Prostate gland (tissue), 2 donors: ENCODE data around the gene HADHA.

Experiments used
- POLR2AphosphoS5 ChIP-seq: sonication (generic); formaldehyde crosslinking; IDR thresholded peaks from one replicate; pipeline ENCODE4 v1.6.1; 2017; ENCODE audit warnings: antibody characterized with exemption
- TF ChIP-seq, protein P1 (sequence below), 4 experiments: fragments of 200-600 bp in 2 of 4; fragments of 450-650 bp in 2 of 4; sonication (generic) in 2 of 4; IDR thresholded peaks; 1 replicate in 3 of 4; 2 replicates in 1 of 4; pipeline ENCODE4 v1.5.1; 2016 to 2019; ENCODE audit warnings: antibody characterized with exemption in 4 of 4, mild to moderate bottlenecking in 2 of 4, moderate library complexity in 2 of 4

DNA sequence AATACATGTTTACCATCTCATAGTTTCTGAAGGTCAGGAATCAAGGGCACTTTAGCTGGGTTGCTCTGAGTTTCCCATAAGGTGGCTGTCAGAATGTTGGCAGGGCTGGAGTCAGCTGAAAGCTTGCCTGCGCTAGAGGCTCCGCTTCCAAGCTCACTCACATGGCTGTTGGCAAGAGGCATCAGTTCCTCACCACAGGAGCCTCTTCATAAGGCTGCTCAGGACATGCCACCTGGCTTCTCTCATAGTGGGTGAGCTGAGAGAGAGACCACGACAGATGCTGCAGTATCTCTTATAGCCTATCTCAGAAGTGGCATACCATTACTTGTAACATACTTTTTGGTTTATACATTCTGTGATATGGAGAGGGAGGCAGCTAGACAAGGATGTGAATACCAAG lies 7.5 kb upstream of the HADHA start:
- TF ChIP-seq, protein P1, sequence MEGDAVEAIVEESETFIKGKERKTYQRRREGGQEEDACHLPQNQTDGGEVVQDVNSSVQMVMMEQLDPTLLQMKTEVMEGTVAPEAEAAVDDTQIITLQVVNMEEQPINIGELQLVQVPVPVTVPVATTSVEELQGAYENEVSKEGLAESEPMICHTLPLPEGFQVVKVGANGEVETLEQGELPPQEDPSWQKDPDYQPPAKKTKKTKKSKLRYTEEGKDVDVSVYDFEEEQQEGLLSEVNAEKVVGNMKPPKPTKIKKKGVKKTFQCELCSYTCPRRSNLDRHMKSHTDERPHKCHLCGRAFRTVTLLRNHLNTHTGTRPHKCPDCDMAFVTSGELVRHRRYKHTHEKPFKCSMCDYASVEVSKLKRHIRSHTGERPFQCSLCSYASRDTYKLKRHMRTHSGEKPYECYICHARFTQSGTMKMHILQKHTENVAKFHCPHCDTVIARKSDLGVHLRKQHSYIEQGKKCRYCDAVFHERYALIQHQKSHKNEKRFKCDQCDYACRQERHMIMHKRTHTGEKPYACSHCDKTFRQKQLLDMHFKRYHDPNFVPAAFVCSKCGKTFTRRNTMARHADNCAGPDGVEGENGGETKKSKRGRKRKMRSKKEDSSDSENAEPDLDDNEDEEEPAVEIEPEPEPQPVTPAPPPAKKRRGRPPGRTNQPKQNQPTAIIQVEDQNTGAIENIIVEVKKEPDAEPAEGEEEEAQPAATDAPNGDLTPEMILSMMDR (IDR thresholded peaks at IDR 0.05) = no peak
- TF ChIP-seq POLR2AphosphoS5 = no peak
